Measurements from ENCODE around the gene KCNJ12.

Gene KCNJ12

DNA sequence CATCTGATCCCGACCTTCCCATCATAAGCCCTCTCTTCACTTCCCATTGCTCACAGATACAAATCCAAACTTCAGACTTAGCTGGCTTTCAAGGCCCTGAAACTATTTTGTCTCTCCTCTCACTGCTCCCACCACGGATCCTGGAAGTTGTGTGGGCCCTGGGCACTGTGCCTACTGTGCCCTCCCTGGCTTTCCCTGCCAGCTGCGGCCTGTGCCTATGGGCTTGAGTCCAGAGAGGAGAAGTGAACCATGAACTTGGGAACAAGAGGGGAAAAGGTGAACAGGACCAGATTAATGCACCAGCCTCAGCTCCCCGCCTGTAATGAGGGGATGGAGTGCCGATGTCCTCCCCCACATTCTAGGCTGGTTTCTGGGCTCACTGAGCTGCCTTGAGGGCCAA is 18.9 kb upstream of the KCNJ12 start:
- Mint-ChIP-seq H3K27ac (no peak overlapping the region), H3K4me3 (no peak overlapping the region), H3K4me1 (no peaks in the 10 kb centered on the region), H3K9me3 (no peaks in the 10 kb centered on the region), H3K36me3 (no peaks in the 10 kb centered on the region)
- no peak for DNase-seq (ENCODE audit: low spot score in 2 of 2)
- ATAC-seq: no peak

DNA sequence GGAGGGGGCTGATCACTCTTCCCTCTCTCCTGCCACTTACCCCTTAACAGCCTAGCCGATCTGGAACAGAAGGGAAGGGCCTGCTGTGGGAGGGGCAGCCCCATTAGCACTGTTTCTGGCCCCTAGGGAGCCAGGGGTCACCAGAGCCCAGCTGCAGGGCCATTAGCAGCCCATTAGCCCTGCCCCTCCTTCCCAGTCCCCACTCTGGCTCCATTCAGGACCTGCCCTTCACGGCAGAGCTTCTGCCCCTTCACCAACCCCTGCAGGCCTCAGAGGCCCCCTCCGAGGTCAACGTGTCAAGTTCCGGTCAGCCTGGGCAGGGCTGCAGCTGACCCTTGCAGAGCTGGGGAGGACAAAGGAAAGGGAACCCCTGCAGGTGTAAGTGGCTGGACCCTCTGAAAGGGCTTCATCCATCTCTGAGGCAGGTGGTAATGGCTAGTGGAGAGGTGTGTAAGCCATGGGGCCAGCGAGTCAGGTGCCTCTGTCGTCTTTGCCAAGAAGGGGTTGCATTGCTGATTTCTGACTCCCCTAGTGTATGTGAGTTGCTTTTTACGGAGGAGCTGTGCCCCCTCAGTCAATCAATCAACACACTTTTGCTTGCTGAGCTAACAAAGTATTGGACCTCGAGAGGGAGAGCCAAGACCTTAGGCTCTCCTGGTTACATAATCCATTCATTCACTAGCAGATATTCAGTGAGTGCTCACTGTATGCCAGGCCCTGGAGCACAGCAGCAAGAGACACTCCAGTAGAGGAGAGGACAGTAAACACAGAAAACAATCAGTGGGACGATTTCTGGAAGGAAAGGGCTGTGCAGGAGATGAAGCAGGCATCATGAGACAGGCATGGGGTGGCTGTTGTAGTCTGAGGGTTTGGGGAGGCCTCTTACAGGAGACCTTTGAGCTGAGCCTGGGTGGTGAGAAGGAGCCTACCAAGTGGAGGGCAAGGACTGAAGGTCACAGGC is 18.2 kb upstream of the KCNJ12 start:
- no peak for DNase-seq (ENCODE audit: low spot score in 2 of 2)
- no peaks in the 10 kb centered on the region for H3K9me3 Mint-ChIP-seq
- ATAC-seq: peak; percentile 14
- no peaks in the 10 kb centered on the region for H3K36me3 Mint-ChIP-seq
- no peak overlapping the region for H3K27ac Mint-ChIP-seq
- H3K4me1 Mint-ChIP-seq: no peaks in the 10 kb centered on the region
- no peak overlapping the region for H3K4me3 Mint-ChIP-seq

DNA sequence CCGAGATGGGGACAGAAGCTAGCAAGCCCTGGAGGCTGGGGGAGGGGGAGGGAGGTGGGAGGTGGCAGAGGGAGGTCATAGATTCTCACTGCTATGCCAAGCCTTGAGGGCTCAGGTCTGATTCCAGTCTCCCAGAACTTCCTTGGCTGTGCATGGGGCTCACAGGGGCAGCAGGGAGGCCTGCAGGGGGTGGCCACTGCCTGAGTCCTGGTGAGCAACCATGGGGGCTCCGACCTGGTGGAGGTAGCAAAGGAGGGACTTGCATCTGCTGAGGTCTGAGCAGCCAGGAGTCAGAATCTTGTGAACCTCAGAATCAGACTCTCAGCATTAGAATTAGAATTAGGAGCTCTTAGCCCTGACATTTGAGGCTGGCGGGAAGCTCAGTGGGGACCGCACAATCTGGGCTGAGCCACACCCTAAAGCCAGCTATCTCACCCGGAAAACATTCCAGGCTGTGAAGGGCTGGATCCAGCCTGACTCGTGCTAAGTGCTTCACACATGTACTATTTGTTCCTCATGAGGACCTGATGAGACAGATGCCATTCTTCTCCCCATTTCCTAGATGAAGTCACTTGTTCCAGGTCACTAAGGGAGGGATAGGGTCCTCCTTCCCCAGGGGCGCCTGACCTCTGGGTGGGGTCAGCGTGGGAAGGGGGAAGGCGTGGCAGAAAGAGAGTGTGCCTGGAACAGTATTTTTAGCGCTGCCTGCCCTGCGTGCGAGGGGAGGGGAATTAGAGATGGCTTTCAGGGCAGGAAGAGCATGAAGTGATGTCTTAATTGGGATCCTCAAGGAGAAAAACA is 17.3 kb upstream of the KCNJ12 start:
- no peaks in the 10 kb centered on the region for H3K36me3 Mint-ChIP-seq
- H3K4me1 Mint-ChIP-seq: no peaks in the 10 kb centered on the region
- no peak overlapping the region for H3K4me3 Mint-ChIP-seq
- DNase-seq (ENCODE audit: low spot score in 2 of 2): no peak
- no peaks in the 10 kb centered on the region for H3K9me3 Mint-ChIP-seq
- H3K27ac Mint-ChIP-seq: no peak overlapping the region
- no peak for ATAC-seq

DNA sequence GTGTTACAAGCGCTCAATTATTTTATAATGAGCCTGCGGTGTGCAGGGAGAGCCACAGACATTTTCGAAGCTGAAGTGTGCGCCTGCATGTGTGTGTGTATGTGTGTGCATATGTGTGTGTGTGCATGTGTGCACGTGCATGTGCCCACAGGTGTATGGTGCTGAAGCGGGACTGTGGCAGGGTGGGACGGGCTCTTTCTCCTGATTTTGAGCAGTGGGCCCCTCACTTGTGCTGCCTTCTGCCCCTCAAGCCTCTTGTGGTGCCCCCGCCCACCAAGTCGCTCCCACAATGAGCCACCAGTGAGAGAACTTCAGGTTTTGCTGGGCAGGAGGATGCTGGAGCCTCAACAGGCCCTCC is 16.7 kb upstream of the KCNJ12 start:
- Mint-ChIP-seq H3K9me3 (no peaks in the 10 kb centered on the region), H3K4me3 (no peak overlapping the region), H3K36me3 (no peaks in the 10 kb centered on the region), H3K27ac (no peak overlapping the region), H3K4me1 (no peaks in the 10 kb centered on the region)
- ATAC-seq (no peak), DNase-seq (ENCODE audit: low spot score in 2 of 2) (no peak)

DNA sequence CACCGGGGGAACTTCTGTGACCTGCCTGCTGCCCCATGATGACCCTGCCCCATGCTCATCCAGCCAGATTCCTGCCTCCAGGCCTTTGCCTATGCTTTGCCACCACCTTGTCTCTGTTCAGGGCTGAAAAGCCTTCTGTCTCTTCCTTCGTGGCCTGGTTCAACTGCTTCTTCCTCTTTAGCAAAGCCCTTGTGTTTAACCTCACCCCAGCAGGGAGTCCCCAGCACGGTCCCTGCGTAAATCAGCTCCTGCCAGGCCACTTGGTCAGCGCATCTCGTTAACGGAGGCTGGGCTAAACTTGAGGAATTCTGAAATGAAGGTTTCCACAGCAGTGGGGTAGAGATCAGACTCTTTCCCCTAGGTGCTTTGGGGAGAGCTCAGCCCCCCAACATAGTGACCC is 16.1 kb upstream of the KCNJ12 start:
- ATAC-seq: no peak
- Mint-ChIP-seq H3K36me3 (no peaks in the 10 kb centered on the region), H3K9me3 (no peaks in the 10 kb centered on the region), H3K4me1 (no peaks in the 10 kb centered on the region), H3K27ac (no peak overlapping the region), H3K4me3 (no peak overlapping the region)
- DNase-seq (ENCODE audit: low spot score in 2 of 2): no peak

DNA sequence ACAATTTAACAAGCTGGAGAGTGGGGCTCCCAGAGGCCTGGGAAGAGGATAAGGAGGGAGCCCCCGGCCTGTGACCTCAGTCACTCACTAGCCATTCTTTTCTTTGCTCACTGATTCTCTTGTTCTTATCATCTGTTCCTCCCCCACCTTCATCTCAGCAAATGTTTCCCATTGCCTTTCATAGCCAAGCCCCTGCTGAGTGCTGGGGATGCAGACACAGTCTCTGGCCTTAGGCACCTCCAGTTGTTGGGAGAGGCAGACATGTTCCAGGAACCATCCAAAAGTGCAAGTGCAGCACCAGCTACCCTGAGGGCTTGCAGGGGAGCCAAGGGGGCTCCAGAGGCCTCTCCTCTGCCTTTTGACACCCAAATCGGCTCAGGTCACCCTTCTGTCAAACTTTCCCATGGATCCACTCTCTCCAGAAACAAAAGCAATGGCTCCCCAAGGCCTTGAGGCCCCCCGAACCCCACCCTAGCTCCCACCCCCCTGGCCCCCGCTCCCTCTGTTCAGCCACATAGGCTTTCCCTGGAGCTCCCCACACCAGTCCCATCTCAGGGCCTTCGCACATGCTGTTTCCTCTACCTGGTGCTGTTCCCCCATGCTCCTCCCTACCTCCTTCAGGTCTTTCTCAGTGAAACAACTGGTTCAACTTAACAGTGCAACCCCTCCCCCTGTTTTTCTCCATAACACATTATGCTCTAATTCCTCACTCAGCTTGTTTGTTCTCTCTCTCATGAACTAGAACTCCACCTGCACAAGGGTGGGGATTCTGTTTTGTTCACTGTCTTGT is 14.9 kb upstream of the KCNJ12 start:
- H3K27ac Mint-ChIP-seq: no peak overlapping the region
- ATAC-seq (no peak), DNase-seq (ENCODE audit: low spot score in 2 of 2) (no peak)
- no peaks in the 10 kb centered on the region for H3K36me3 Mint-ChIP-seq
- H3K4me1 Mint-ChIP-seq: no peaks in the 10 kb centered on the region
- no peaks in the 10 kb centered on the region for H3K9me3 Mint-ChIP-seq
- H3K4me3 Mint-ChIP-seq: no peak overlapping the region

DNA sequence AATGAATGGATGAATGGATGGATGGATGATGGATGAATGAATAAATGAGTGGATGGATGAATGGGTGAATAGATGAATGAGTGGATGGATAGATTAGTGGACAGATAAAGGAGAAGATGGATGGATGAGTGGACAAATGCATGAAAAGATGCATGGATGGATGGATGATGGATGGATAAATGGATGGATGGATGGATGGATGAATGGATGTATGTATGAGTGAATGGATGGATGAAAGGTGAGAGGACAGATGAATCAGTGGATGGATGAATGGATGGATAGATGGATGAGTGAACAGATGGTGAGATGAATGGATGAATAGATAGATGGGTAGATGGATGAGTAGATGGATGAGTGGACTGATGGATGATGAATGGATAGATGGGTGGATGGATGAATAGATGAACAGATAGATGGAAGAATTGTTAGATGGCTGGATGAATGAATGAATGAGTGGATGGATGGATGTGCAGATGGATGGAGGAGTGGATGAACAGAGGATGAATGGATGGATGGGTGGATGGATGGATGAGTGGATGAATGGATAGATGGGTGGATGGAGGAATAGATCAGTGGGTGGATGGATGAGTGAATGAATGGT is 13.7 kb upstream of the KCNJ12 start:
- ATAC-seq (no peak), DNase-seq (ENCODE audit: low spot score in 2 of 2) (no peak)
- no peaks in the 10 kb centered on the region for H3K4me1 Mint-ChIP-seq
- H3K4me3 Mint-ChIP-seq: no peak overlapping the region
- no peak overlapping the region for H3K27ac Mint-ChIP-seq
- H3K9me3 Mint-ChIP-seq: no peaks in the 10 kb centered on the region
- H3K36me3 Mint-ChIP-seq: no peaks in the 10 kb centered on the region

DNA sequence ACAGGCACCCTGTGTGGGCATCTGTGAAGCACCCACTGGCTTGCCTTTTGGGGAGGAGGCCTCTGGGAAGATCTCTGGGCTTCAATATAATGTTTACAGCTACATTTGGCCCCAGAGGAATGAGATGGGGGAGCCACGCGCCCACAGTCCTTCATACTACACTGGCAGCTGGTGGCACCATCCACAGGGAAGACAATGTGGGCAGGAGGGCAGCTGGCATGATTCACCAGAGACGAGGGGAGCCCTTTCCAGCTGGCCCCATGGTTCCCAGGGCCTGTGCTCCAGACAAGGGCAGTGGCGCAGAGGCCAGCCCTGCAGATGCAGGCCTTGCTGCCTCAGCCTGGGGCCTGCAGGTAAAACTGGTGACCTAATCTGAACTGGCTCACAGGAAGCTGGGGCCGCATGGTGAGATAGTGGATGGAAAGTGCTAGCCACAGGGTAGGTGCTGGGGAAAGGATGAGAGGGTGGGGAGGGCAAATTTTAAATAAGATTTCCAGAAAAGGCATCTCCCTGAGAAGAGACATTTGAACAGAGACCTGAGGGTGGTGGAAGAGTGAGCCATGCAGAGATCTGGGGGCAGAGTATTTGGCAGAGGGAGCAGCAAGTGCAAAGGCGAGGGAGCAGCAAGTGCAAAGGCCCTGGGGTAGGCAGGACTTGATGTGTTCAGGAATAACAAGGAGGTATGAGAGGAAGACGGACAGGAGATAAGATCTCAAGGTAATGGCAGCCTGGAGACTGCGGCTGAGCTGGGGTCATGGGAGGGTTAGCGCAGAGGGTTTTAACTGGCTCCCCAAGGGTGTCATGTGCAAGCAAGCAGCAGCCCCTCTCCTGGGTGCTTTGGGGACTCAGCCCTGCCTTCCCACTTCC is 12.1 kb upstream of the KCNJ12 start:
- Mint-ChIP-seq H3K36me3 (no peaks in the 10 kb centered on the region), H3K4me1 (peaks cover 5% of the 10 kb centered on the region), H3K4me3 (no peak overlapping the region), H3K27ac (no peak overlapping the region), H3K9me3 (no peaks in the 10 kb centered on the region)
- DNase-seq (ENCODE audit: low spot score in 2 of 2): no peak
- ATAC-seq: no peak

DNA sequence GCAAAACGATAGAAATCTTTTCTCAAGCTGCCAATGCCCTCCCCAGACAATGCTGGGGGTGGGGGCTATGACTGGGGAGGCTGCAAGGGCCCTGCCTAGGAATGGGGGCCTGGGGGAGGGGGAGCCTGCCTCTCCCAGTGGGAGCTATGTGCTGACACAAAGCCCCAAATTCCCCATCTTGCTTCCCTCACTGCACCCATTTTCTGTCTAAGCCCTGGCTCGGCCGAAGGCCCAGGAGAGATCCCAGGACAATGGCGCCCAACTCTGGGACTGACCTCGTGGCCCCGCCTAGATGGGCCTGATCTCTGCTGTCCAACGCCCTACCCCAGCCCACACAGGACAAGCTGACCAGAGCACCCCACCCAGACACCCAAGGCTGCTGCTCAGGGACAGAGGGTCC is 11.1 kb upstream of the KCNJ12 start:
- ATAC-seq (no peak), DNase-seq (ENCODE audit: low spot score in 2 of 2) (no peak)
- no peak overlapping the region for H3K27ac Mint-ChIP-seq
- H3K4me1 Mint-ChIP-seq: peaks cover 5% of the 10 kb centered on the region
- no peak overlapping the region for H3K4me3 Mint-ChIP-seq
- no peaks in the 10 kb centered on the region for H3K36me3 Mint-ChIP-seq
- H3K9me3 Mint-ChIP-seq: no peaks in the 10 kb centered on the region

DNA sequence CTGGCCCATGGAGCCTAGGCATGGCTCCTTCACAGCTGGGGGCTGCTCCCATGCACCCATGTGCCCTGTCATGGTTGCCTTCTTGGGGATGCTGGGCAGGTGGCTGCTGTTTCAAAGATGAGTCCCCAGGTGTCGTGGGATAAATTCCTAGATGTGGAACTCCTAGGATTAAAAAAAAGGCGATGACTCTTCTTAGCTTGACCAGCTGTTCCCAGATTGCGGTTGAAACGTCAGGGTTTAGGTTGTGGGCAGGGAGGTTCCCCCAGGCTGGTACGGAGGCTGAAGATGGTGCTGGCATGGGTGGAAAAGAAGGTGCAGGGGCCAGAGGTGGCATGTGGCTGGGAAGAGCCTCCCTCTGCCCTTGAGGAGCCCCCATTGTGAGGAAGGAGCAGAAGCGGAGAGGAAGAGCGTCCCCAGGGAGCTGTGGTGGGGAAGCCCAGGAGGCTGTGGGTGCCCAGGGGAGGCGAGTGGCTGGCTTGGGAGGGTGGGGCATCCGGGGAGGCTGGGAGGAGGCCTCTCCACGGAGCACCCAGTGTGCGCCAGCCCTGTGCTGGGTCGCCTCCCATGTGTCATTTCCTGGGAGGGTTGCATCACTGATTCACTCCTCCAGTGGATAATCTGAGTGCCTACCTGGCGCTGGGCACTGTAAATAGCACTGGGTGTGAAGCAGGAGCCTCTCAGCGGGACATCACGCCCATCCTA is 7.5 kb upstream of the KCNJ12 start:
- ATAC-seq: peak; percentile 14
- no peak overlapping the region for H3K27ac Mint-ChIP-seq
- H3K4me3 Mint-ChIP-seq: no peak overlapping the region

DNA sequence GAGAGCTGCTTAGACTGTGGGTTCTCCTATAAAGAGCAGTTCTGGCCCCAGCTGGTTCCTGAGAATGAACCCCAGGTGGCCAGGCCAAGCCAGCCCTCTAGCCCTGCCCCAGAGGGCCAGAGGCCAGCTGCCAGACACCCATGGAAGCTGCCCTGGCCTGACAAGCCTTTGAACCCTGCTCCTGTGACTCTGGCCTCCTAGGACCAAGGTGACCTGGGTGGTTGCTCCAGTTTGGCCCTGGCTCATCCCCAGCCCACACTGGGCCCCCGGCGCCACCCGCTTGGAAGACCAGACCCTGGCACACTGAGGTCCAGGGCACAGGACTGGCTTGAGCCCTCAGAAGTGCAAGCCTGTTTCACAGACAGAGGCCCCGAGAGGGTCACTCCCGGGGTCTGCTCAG is 6.8 kb upstream of the KCNJ12 start:
- no peak overlapping the region for H3K4me3 Mint-ChIP-seq

More for the DNA sequence above, 7.5 kb upstream of the KCNJ12 start:
- peaks cover 5% of the 10 kb centered on the region for H3K4me1 Mint-ChIP-seq
- no peaks in the 10 kb centered on the region for H3K9me3 Mint-ChIP-seq
- DNase-seq (ENCODE audit: low spot score in 2 of 2): no peak
- no peaks in the 10 kb centered on the region for H3K36me3 Mint-ChIP-seq

DNA sequence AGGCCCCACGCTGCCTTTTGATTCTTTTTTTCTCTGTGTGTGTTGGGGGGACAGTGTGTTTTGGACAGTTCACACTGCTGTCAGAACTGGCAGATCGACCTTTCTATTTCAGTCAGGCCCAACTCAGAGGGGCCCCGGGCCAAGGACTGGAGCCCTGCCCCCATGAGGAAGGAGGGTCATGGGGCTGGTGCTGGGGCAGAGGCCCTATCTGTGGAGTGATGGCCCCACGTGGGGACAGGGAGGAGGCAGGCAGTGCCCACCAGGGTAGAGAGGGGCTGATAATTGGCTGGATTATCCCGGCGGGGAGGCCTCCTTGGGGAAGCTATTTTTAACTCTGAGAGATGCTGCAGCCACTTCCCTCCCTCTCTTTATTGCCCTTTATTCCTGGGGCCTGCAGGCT is 5.7 kb upstream of the KCNJ12 start:
- no peak for DNase-seq (ENCODE audit: low spot score in 2 of 2)
- H3K4me3 Mint-ChIP-seq: no peak overlapping the region
- H3K4me1 Mint-ChIP-seq: peaks cover 7% of the 10 kb centered on the region
- no peak for ATAC-seq
- H3K9me3 Mint-ChIP-seq: no peaks in the 10 kb centered on the region
- H3K36me3 Mint-ChIP-seq: no peaks in the 10 kb centered on the region
- no peak overlapping the region for H3K27ac Mint-ChIP-seq

More for the DNA sequence above, 6.8 kb upstream of the KCNJ12 start:
- Mint-ChIP-seq H3K9me3 (no peaks in the 10 kb centered on the region), H3K36me3 (no peaks in the 10 kb centered on the region), H3K4me1 (peaks cover 5% of the 10 kb centered on the region), H3K27ac (no peak overlapping the region)
- DNase-seq (ENCODE audit: low spot score in 2 of 2): no peak
- no peak for ATAC-seq

DNA sequence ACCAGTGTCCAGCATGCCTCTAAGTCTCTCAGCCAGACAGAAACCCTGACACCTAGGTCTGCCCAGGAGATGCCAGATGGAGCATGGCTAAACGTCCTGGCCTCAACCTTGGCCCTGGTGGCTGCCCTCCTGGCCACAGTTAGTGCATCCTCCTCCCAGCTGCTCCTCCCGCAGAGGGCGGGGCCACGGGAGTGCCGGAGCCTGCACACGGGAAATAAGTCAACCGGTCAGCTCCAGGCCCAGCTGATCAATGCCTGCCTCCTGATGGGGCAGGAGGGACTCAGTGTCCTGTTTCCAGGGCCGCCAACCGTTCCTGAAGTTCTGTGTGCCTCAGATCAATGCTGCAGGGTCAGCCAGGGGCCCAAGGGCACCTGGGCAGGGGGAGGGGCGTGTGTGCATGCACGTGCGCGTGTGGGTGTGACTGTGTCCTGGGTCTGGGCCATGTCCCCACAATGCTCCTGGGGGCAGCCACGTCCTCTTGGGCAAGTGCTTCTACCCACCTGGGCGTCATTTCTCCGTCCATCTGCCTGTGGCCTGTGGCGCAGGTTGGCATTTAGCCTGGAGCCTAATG is 4.6 kb upstream of the KCNJ12 start:
- no peaks in the 10 kb centered on the region for H3K36me3 Mint-ChIP-seq
- H3K4me1 Mint-ChIP-seq: peaks cover 11% of the 10 kb centered on the region
- H3K4me3 Mint-ChIP-seq: no peak overlapping the region
- no peak overlapping the region for H3K27ac Mint-ChIP-seq
- H3K9me3 Mint-ChIP-seq: no peaks in the 10 kb centered on the region
- DNase-seq (ENCODE audit: low spot score in 2 of 2): no peak
- ATAC-seq: no peak

Data from stimulated activated effector memory CD8-positive, alpha-beta T cell treated with anti-CD3 and anti-CD28 coated beads, Interleukin-12 subunit alpha, Interleukin-12 subunit beta, amount 100 ng/mL, for 72 hours (primary cell).